D721Med (cell line): ENCODE data around the gene ATF2.

Source experiments
- DNase-seq: peaks from one replicate; pipeline ENCODE4 v3.0.0; 2011; ENCODE audit warnings: low spot score; ENCODE audit not compliant: insufficient read length
- FAIRE-seq: peaks from 2 replicates; lab custom pipeline; 2011; peaks lifted over from hg19 to GRCh38; lab: Jason Lieb, UNC
- TF ChIP-seq, protein P1 (sequence below): IDR thresholded peaks from 2 replicates; pipeline ENCODE4 v1.5.1; 2012; ENCODE audit warnings: mild to moderate bottlenecking, control low read depth; ENCODE audit not compliant: insufficient read depth; ENCODE audit errors: missing control alignments

ATF2 gene

GRCh38 chr2:175063741-175064140 is 104.3 kb downstream of the ATF2 start:
- DNase-seq (no peak), FAIRE-seq (no peak)
- TF ChIP-seq, protein P1, sequence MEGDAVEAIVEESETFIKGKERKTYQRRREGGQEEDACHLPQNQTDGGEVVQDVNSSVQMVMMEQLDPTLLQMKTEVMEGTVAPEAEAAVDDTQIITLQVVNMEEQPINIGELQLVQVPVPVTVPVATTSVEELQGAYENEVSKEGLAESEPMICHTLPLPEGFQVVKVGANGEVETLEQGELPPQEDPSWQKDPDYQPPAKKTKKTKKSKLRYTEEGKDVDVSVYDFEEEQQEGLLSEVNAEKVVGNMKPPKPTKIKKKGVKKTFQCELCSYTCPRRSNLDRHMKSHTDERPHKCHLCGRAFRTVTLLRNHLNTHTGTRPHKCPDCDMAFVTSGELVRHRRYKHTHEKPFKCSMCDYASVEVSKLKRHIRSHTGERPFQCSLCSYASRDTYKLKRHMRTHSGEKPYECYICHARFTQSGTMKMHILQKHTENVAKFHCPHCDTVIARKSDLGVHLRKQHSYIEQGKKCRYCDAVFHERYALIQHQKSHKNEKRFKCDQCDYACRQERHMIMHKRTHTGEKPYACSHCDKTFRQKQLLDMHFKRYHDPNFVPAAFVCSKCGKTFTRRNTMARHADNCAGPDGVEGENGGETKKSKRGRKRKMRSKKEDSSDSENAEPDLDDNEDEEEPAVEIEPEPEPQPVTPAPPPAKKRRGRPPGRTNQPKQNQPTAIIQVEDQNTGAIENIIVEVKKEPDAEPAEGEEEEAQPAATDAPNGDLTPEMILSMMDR: no peak

DNA sequence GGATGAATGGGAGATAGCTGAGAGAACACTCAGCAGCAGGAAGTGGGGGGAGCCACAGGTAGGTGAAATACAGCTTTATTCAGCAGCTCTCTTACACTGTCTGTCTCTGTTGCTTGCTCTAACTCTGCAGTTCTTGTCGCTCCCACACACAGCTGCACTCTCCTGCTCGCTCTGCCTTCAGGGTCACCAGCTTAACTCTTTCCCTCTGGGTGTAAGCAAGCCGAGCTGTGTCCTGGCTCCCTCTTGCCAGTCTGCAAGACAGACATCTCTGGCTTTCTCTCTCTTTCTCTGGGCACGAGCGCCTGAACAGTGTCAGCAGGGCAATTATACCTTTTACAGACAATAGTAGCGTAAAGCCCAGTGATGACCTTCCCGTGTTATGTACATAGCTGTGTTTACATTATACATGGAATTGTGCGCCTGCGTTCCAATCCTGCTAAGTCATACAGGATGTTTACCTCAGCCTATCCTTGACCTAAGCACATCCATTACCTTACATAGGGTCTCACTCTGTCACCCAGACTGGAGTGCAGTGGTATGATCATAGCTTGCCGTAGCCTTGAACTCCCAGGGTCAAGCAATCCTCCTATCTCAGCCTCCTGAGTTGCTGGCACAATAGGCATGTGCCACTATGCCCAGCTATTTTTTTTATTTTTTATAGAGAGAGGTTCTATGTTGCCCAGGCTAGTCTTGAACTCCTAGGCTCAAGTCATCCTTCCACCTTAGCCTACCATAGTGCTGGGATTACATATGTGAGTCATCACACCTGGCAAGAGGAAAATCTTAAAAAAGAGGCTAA is 105.0 kb downstream of the ATF2 start:
- DNase-seq (no peak), FAIRE-seq (no peak)
- TF ChIP-seq, protein P1: no peak

- TF ChIP-seq, protein P1: no peak
- FAIRE-seq (no peak), DNase-seq (no peak)
Observed at GRCh38 chr2:175057078-175057685, 110.8 kb downstream of the ATF2 start.

DNA sequence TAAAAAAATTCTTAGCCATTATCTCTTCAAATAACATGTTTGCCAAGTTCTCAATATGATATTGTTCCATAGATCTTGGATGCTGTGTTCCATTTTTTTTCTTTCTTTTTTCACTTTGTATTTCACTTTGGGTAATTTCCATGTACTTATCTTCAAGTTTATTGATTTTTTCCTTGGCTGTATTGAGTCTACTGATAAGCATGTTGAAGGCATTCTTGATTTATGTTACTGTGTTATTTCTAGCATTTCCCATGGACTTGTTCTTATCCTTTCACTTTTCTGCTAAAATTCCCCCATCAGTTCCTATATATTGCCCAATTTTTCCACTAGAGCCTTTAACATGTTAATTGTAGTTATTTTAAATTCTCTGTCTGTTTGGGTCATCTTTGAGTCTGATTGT is 112.0 kb downstream of the ATF2 start:
- FAIRE-seq: peak; percentile 46
- TF ChIP-seq, protein P1: no peak

DNA sequence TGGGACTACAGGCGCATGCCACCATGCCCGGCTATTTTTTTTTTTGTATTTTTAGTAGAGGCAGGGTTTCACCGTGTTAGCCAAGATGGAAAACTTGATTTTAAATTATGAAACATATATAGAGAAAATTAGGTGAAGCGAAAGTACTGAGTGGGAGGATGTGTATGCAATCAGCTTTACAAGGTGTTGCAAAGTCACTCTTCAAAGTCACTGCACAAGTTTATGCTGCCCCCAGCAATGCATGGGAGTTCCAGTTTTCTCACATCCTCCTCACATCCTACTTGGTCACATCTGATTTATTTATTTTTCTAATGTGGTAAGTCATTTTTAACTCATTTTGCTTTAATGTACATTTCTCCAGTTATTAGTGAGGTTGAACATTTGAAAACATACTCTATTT is 113.7 kb downstream of the ATF2 start:
- FAIRE-seq (no peak), DNase-seq (no peak)
- TF ChIP-seq, protein P1: no peak

More for the DNA sequence above, 112.0 kb downstream of the ATF2 start:
- DNase-seq: no peak

- DNase-seq (peak; percentile 26), FAIRE-seq (peak; percentile 48)
- TF ChIP-seq, protein P1: no peak
Observed at GRCh38 chr2:175049661-175050060, 118.3 kb downstream of the ATF2 start.

GRCh38 chr2:175048275-175048674 is 119.7 kb downstream of the ATF2 start:
- DNase-seq: no peak
- TF ChIP-seq, protein P1: no peak
- no peak for FAIRE-seq
